Measurements from ENCODE around the gene GPALPP1.
A peak's percentile ranks its signal among the peaks of the same experiment; 100 is the strongest.
"Not testable (repeated sequence)": the region's sequence is repeated elsewhere in the genome, so short reads cannot be mapped to it uniquely, and the experiment has no call there.

The GPALPP1 gene

GRCh38 chr13:44989071-44989889 lies at the start of gene GPALPP1, which contains the start of gene NUFIP1:
Gene GPALPP1, plus strand, starts transcription at chr13:44989538. Its CDS starts 117 bp downstream, at chr13:44989655.
Gene NUFIP1, minus strand, starts transcription at chr13:44989471. Its CDS starts 35 bp downstream, at chr13:44989436.
- peak; percentile 91 for DNase-seq (ENCODE audit: low spot score)

GRCh38 chr13:44943411-44943810 lies 45.9 kb upstream of the GPALPP1 start:
- DNase-seq (ENCODE audit: low spot score), result not testable (repeated sequence)

- no peak for DNase-seq (ENCODE audit: low spot score)
These were observed 38.2 kb upstream of the GPALPP1 start for GRCh38 chr13:44951184-44951583.

GRCh38 chr13:44952671-44953070 lies 36.7 kb upstream of the GPALPP1 start:
- no peak for DNase-seq (ENCODE audit: low spot score)

GRCh38 chr13:44954224-44954623 lies 35.1 kb upstream of the GPALPP1 start:
- no peak for DNase-seq (ENCODE audit: low spot score)

- no peak for DNase-seq (ENCODE audit: low spot score)
These were observed 33.9 kb upstream of the GPALPP1 start for GRCh38 chr13:44955406-44955805.

- no peak for DNase-seq (ENCODE audit: low spot score)
These were observed 27.3 kb upstream of the GPALPP1 start for GRCh38 chr13:44961997-44962396.

GRCh38 chr13:44967704-44968433 lies 21.5 kb upstream of the GPALPP1 start:
- DNase-seq (ENCODE audit: low spot score), result no peak

GRCh38 chr13:44968434-44968815 lies 20.9 kb upstream of the GPALPP1 start:
- DNase-seq (ENCODE audit: low spot score), result no peak

GRCh38 chr13:44969551-44970484 lies 19.5 kb upstream of the GPALPP1 start:
- peak; percentile 67 for DNase-seq (ENCODE audit: low spot score)

- no peak for DNase-seq (ENCODE audit: low spot score)
These were observed 17.4 kb upstream of the GPALPP1 start for GRCh38 chr13:44971656-44972595.

GRCh38 chr13:44972956-44973581 lies 16.3 kb upstream of the GPALPP1 start:
- DNase-seq (ENCODE audit: low spot score), result peak; percentile 43

GRCh38 chr13:44974056-44974793 lies 15.1 kb upstream of the GPALPP1 start:
- no peak for DNase-seq (ENCODE audit: low spot score)

GRCh38 chr13:44976196-44976595 lies 13.1 kb upstream of the GPALPP1 start:
- no peak for DNase-seq (ENCODE audit: low spot score)

GRCh38 chr13:44976949-44977583 lies 12.3 kb upstream of the GPALPP1 start:
- no peak for DNase-seq (ENCODE audit: low spot score)

GRCh38 chr13:44978328-44978727 lies 11.0 kb upstream of the GPALPP1 start:
- no peak for DNase-seq (ENCODE audit: low spot score)

- no peak for DNase-seq (ENCODE audit: low spot score)
These were observed 603 bp downstream of the GPALPP1 start for GRCh38 chr13:44989941-44990340.

- no peak for DNase-seq (ENCODE audit: low spot score)
These were observed 14.1 kb downstream of the GPALPP1 start for GRCh38 chr13:45003417-45003816.

GRCh38 chr13:45004096-45004495 lies 14.8 kb downstream of the GPALPP1 start:
- peak; percentile 29 for DNase-seq (ENCODE audit: low spot score)
